Lower leg skin (tissue), 3 donors: ENCODE data around the gene INSIG2.

Experiments
- POLR2A ChIP-seq, 2 donors: fragments of 450-650 bp; IDR thresholded peaks; one replicate each; pipeline ENCODE4 v1.6.1; 2016 to 2017; ENCODE audit warnings: antibody characterized with exemption in 2 of 2, mild to moderate bottlenecking in 1 of 2, moderate library complexity in 1 of 2
- TF ChIP-seq, protein P1 (sequence below), 3 donors: fragments of 450-650 bp; IDR thresholded peaks; one replicate each; pipeline ENCODE4 v1.5.1; 2016; ENCODE audit warnings: antibody characterized with exemption in 3 of 3, mild to moderate bottlenecking in 3 of 3, moderate library complexity in 2 of 3

DNA sequence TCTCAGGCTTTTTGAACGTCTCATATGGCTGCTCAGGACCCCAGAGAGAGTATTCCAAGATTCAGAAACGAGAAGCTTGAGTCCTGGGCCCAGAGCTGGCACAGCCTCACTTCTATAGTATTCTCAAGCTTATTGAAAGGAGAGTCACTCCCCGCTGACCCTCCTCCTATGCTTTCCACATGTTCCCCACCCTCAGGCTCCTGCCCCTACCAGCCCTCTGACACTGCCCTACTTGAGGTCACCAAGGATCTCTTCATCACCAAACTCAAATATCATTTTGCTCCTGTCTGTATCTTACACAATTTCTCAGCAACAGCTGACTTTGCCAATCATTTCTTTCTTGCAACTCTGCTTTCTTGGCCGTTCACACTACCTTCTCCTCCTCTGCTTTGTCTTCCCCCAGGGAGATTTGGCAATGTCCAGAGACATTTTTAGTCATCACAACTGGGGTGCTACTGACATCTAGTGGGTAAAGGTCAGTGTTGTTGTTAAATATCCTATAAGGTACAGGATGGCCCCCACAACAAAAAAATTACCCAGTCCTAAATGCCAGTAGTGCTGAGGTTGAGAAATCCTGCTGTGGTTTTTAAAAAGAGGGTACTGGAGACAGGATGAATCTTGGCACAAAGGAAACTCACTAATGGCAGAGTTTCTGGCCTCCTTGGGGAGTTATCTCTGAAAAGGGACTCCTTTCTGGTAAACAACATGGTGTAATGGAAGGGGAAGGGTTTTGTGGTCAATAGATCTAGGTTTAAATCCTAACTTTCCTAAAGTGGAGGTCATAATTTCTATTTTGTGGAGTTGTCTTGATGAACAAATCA, 26.9 kb upstream of the INSIG2 start:
- TF ChIP-seq, protein P1, sequence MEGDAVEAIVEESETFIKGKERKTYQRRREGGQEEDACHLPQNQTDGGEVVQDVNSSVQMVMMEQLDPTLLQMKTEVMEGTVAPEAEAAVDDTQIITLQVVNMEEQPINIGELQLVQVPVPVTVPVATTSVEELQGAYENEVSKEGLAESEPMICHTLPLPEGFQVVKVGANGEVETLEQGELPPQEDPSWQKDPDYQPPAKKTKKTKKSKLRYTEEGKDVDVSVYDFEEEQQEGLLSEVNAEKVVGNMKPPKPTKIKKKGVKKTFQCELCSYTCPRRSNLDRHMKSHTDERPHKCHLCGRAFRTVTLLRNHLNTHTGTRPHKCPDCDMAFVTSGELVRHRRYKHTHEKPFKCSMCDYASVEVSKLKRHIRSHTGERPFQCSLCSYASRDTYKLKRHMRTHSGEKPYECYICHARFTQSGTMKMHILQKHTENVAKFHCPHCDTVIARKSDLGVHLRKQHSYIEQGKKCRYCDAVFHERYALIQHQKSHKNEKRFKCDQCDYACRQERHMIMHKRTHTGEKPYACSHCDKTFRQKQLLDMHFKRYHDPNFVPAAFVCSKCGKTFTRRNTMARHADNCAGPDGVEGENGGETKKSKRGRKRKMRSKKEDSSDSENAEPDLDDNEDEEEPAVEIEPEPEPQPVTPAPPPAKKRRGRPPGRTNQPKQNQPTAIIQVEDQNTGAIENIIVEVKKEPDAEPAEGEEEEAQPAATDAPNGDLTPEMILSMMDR (IDR thresholded peaks at IDR 0.05) = no peak
- no peak for TF ChIP-seq POLR2A (IDR thresholded peaks at IDR 0.05)
